GM18511 (cell line): ENCODE data around the gene TTLL6.
"Not testable (repeated sequence)": the region's sequence is repeated elsewhere in the genome, so short reads cannot be mapped to it uniquely, and the experiment has no call there.

ENCODE experiments used
- ATAC-seq: cut with Tn5 transposase; IDR thresholded peaks from one replicate; pipeline ENCODE4 v1.9.1; 2021; ENCODE audit warnings: mild to moderate bottlenecking, moderate library complexity; ENCODE audit not compliant: unreplicated experiment

TTLL6 gene

DNA sequence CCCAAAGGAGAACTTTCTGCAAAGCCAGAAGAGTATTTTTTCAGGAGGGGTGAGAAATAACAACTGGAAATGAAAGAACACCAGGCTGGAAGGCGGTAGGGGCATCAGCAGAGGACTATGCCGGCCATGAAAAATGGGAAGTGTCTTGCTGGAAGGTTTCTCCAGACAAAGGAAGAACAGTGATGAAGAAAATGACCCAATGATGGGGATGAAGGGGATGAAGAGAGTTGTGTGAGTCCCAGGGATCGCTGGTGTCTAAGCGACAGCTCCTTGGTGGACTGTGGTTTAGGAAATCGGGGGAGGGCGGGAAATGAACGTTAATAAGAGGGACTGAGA is 623 bp downstream of the TTLL6 start:
- ATAC-seq = no peak

DNA sequence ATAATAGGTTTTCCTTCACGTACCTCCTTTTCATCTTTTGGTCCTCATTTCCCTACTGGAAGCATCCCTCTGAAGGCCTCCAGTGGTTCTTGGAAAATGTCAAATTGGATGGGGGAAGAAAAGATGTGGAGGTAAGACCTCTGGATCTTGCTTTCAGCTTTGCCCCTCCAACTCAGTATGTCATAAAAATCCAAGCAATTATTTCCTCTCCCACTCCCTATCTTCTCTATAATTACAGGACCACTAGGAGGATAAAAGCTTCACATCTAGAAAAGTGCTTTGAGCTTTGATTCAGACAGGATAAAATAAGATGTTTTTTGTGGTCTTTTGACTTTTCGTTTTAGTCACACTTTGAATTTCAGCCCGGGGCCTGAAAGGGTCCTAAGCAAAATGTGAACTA is 1.7 kb downstream of the TTLL6 start:
- no peak for ATAC-seq

DNA sequence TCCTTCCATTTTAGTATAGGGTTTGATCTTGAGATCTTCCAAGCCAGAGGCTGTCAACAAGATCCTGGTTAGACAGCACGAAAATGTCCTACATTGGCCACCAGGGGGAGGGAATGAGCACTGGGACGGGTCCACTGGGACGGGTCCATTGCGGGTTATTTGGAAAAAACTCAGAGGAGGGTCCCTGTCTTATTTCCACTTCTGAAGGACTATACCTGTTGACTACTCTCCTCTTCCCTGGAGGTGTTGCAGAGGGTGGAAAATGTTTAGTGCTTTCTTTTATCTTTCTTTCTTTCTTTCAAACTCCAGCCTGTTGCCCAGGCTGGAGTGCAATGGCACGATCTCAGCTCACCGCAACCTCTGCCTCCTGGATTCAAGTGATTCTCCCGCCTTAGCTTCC is 2.5 kb downstream of the TTLL6 start:
- ATAC-seq = no peak

DNA sequence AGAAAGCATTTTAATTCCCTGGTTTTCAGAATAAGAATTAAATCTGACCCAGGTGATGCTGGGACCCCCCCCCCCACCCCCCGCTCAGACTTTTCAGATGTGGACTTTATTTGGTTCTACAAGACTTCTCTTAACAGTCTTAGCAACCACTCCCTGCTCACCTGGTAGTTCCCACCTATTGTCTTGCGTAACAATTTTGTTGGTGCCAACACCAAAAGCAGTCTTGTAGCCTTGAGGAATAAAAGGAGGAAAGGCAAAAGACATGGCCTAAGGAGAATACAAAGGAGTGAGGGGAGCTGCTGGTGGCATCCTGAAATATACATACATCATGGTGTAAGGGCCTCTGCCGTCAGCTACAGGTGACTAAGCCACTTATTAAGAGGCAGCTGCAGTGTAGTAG is 5.0 kb downstream of the TTLL6 start:
- ATAC-seq = no peak

DNA sequence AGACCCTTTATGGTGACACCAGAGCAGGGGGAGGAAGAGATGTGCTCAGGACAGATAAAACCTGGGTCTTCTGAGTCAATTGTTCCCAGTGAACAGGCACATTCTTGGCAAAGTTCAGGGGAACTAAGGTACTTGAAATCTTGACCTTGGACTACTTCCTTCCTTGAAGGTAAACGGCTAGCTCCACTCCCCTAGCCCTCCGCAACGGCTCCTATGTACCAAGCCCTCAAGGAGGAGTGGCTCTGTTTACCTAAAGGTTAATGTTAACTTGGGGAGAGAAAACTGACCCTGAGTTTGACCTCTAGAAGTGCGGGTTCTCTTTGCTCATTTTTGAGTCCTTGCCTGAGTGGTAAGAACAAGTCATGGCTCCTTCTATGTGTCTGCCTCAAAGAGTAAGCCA is 7.8 kb downstream of the TTLL6 start:
- no peak for ATAC-seq

DNA sequence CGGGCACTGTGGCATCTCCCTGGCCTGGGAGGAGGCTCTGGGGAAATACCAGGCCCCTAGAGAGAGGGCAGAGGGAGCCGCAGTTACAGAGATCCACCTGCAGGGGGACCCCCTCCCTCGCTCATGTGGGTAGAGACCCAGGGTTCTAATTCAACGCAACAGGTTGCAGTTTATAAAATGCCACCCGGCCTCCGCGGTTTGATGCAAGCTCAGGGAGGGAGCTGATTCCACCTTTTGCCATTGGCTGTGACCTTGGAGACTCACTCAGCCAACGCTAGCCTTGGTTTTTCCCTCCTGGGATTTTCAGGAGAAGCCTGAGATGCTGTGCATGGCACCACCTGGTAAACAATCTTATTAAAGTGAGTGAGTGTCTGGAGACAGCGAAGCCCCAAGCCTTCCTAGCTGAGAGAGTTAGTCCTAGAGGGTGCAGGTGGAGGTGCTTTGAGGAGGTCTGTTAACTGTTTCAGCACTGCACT is 12.1 kb downstream of the TTLL6 start:
- no peak for ATAC-seq

DNA sequence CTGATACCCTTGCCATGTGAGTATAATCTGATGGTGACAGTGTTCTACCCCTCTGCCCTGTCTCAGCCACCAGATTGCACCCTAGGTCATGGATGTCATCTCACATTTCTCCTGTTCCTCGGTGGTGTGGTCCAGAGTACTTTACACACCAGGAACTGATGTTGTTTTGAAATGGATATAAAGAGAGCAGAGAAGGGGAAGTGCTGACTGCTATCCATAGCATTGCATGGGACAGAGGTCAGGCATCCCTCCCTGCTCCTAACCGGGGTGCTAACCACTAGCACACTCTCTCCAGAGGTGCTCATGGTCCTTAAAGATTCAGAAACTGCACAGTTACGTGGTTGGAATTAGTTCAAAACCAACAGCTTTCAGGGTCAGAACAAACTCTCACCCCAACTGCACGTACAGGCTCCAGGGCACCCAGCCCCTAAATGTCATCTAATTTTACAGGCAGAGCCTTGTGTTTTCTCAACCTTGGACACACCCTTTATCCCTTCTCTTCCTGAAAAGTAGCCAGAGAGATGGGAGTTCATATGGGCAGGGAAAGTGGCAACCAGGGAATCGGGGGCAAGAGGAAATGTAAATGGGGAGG is 16.3 kb downstream of the TTLL6 start:
- ATAC-seq = no peak

DNA sequence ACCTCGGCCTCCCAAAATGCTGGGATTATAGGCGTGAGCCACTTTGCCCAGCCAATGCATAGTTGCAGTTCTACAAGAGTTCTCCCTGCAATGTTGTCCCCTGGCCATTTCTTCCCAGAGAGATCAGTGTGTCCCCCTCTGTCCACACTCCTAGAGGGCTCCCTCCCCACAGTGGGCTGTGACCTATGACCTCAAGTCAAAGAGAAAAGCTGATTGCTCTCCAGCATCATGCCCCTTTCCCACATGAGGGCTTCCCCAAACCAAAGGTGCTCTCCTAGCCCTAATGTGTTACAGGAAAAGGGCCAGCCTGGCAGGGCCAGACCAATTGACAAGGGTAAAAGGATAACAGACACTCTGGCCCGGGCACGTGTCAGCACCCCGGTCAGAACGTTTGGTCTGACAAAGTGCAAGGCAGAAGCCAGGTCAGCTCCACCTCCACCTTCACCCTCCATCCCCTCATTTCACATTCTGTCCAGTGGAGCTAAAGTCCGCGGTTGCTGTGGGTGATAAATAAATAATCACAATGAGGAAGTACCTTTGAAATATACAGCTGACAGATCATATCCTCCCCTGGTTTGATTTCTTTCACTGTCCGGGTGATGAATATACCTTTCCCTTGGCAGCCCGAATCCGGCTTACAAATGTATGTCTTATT is 17.8 kb downstream of the TTLL6 start:
- ATAC-seq = no peak

DNA sequence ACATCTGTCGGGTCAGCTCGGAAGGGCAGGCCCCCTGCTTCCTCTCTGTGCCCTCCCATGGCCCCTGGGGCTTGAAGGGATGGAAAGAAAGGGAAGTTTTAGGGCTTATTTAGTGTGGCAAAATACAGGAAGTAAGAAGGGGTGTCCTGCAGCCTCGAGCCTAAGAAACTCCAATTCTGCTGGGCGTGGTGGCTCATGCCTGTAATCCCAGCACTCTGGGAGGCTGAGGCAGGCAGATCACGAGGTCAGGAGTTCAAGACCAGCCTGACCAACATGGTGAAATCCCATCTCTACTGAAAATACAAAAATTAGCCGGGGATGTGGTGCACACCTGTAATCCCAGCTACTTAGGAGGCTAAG is 20.9 kb downstream of the TTLL6 start:
- not testable (repeated sequence) for ATAC-seq

DNA sequence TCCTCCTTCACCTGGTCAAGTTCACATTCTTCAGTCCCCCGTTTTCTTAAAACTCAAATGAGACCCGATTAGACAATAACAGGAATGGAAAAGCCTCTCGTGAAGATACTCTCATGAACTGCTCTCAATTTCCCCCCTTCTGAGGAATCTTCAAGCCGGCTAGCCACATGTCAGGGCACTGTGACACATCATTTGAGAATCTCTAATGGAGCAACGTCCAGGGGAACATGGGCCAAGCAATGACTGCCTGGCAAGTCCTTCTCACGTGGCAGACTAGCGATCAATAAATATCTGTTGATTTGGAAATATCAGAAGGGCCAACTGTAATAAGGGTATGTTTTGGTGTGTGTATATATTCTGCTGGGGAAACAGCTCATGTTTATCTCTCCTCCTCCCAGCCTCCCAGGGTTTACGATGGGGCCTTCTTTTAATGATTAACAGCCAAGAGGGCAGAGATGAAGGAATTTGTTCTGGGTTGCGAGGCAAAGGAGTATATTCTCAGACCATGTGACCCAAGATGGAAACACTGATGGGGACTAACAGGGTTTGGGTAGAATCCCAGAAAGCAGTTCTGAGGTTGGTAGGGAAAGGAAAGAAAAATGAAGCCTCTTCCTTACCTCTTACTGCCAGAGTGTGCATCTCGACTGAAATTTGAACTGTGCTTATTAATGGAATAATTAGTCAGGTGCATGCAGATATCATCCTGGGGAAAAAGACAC is 21.4 kb downstream of the TTLL6 start:
- no peak for ATAC-seq

DNA sequence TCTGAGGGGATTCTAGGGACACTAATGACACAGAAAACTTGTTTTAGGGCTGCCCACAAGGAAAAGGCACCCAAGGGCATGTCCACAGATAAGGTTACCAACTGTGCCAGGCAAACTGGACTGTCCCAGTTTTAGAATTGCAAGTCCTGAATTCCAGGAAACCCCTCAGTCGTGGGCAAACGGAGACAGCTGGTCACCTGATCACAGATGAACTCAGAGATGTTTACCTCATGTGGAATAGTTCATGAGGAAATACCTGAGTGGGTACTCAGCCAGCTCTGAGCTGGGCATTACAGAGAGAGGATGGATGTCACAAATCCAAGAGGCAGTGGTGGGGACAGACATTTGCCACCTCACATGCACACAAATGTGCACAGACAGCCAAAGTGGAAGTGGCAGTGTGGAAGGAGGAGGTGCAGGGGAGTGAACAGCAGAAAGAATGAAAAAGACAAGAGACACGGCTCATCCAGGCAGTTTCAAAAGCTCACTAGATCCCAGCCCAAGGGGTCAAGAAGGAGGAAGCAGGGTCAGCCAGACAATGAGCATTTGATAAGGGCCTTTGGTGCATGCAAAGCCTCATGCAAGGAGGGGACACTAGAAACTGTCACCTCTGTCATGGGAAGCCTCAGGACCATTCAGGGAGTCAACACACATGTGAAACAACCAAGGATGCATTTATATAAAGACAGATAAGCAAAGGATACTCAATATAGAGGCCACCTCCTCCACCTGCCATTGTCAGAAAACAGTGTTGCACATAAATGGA is 24.8 kb downstream of the TTLL6 start:
- no peak for ATAC-seq

DNA sequence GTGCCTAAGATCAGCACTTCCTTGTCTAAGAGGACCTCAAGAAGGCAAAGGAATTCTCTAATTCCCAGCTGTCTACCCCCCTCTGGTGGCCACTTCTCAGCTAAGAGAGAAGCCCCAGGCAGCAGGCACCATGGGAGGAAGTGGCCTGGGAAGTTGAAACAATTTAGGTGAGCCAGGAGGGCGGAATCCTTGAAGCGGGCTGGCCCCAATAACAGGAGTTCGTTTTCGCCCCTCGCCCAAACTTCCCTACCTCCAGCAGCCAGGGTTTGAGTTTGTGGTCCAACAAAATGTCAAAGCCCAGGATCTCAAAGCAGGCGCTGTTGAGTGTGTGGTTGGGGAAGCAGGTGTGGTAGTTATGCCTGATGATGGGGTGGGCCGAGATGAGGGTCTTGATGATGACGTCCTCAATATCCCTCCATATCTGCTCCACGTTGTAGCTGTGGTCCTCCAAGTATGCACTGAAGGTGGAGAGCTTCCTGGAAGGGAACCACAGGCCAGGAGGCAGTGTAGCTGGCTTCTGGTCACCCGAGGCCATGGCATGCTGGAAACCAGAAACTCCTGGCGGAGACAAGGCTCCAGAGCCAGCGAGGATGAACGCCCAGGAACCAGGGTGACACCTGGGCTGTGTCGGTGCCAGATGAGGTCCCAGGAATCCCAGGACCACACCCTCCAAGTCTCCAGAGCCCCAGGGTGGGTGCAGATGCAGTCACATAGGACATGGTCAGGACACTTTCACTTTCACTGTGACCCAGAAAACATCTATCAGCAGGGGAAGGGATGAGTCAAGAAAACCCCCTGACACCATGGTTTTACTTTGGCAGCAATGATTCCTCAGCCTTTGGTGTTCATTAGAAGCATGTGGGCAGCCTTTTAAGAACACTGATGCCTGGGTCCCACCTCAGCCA is 25.6 kb downstream of the TTLL6 start:
- ATAC-seq = peak; percentile 59

DNA sequence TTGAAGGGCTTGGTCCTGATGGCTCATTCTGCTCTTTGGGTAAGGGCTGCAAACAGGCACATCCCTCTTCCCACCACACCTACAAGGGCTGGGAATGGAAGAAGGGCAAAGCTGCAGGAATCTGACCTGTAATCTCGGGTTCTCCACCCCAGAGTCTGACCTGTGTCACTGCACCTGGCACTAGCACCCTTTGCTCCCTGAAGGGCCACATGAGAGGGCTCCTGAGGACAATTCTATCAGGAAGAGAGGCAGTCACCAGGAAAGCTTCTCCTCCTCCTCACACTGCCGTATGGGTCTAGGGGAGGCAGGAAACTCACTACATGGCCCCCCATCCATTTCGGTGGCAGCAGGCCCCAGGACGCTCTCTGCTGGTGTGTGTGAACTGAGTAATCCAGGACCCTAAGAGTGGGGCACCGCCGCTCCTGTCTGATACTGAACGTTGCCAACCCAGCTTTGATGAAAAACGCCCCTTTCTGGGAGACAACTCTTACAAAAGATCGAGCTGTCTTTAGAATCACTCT is 26.4 kb downstream of the TTLL6 start:
- ATAC-seq = no peak

DNA sequence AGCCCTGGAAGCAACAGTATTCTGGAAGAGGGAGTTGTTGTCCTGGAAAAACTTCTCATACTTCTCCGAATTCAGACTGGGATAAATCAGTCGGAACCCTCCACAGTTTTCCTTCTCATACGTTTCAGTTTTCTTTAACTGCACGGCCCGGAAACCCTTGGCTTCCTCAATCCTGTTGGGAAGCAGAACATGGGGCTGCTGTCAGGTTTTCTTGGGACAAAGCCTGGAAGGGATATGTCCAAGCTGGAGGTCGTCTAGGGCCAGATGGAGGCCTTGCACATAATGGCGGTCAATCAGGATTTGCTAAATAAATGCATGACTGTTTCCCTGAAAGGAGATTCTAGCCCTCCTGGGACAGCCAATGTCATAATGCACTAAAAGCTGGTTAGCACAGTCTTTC is 29.2 kb downstream of the TTLL6 start:
- ATAC-seq = no peak

DNA sequence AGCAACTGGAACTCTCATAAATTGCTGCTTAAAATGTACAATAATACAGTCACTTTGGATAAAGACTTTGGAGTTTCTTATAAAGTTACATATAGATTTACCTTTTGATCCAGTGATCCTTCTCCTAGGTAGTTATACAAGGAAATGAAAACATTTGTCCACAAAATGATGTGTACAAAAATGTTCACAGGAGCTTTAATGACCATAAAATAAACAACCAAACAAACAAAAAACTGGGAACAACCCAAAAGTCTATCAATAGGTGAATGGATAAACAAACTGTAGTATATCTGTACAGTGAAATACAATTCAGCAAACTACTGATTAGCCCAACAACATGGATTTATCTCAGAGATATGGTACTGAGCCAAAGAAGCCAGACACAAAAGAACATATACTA is 37.6 kb downstream of the TTLL6 start:
- ATAC-seq = no peak

DNA sequence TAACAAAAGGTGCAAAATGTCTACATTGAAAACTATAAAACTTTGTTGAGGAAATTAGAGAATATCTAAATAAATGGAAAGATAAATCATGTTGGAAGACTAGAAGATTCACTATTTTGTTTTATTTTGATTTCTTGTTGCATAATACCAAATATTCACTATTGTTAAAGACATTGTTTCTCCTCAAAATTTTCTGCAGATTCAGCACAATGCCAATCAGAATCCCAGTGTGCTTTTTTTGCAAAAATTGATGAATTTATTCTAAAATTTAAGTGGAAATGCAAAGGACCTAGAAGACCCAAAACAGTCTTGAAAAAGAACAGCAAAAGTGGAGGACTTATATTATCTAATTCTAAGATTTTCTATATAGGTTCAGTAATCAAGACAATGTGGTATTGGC is 40.4 kb downstream of the TTLL6 start:
- ATAC-seq = no peak

DNA sequence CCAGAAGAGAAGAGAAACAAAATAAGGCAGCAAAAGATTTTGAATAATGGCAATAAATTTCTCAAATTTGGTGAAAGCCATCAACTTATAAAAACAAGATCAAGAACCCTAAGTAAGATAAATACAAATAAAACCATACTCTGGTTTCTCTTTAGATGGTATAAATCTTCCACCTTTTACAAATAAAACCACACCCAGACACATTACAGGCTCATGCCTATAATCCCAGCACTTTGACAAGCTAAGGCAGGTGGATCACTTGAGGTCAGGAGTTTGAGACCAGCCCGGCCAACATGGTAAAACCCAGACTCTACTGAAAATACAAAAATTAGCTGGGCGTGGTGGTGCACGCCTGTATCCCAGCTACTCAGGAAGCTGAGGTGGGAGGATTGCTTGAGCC is 43.8 kb downstream of the TTLL6 start:
- no peak for ATAC-seq

DNA sequence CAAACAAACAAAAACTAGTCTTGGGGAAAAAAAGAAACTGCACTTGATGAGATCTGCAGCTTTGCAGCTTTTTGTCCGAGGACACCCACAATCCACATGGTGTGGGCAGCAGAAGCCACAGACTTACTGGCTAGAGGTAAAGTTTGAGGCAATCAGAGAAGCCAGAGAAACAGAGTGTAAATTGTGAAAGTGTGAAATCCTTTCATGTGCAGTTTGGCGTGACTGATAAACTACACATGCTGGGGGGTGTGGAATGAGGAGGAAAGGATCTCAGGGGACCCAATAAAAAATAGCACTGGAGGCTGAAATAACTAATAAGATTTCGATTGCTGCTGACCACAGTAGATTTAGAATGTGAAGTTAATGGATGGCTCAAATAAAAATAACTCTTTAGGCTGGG is 46.1 kb downstream of the TTLL6 start:
- no peak for ATAC-seq

DNA sequence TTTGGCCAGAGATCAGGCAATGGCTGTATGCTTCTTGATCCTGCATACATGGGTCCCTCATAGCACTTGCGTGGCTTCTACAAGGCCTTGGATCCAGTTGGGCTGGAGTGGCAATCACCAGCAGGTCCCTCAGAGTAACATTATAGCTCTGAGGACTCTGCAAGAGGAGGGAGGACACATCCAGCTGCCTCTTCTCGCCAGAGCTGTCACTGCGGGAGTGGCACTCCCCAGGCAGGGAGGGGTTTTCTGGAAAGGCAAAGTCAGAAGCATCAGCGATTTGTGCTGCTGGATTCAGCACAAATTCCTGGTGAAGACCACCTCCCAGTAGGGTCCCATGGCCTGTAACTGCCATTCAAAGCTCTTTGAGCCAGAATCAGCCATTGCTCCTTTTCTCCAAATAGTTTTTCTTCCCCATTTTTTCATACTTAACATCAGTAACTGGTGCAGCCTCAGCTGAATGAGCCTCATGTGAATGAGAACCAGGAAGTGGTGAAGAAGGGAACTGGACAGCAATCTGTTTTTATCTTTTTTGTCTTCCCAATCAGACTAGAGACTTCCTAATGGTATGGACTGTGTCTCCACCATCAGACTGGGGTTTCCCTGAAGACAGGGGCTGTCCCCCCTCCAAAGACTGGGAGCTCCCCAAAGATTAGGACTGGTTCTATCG is 47.9 kb downstream of the TTLL6 start:
- no peak for ATAC-seq

DNA sequence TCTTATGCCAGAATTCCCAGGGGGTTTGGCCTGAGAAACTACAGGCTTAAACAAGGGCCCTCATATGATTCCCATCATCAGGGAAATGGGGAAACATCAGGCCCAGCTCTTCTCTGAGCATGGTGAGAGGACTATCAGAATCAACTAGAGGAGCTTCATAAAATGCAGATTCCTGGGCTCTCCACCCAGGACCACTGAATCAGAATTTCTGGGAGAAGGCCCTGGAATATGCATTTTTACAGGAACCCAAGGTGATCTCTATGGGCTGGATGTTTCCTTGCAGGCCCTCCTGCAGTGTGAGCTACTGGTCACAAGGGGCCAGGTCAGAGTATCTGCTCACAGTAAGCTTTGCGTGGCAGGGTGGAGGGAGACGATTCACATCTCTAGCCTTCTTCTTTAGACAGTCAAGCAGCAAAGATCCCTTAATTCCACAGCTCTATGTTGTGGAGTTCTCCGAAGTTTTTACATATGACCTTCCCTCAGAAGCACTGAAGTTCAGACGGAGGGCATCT is 49.7 kb downstream of the TTLL6 start:
- ATAC-seq = no peak
